Measurements from ENCODE around the gene IL6.
"Not testable (repeated sequence)": the region's sequence is repeated elsewhere in the genome, so short reads cannot be mapped to it uniquely, and the experiment has no call there.

Gene IL6

GRCh38 chr7:22708677-22709061 is 18.3 kb upstream of the IL6 start:
- H3K27me3 ChIP-seq (ENCODE audit: control insufficient read depth, insufficient read depth, low read length); H3K36me3 ChIP-seq (ENCODE audit: control insufficient read depth, insufficient read depth, low read length); H3K4me3 ChIP-seq (ENCODE audit: low read length); H3K27ac ChIP-seq (ENCODE audit: low read depth, low read length); H3K4me1 ChIP-seq (ENCODE audit: control insufficient read depth, insufficient read depth, low read length); H3K9ac ChIP-seq (ENCODE audit: low read length): not testable (repeated sequence)

DNA sequence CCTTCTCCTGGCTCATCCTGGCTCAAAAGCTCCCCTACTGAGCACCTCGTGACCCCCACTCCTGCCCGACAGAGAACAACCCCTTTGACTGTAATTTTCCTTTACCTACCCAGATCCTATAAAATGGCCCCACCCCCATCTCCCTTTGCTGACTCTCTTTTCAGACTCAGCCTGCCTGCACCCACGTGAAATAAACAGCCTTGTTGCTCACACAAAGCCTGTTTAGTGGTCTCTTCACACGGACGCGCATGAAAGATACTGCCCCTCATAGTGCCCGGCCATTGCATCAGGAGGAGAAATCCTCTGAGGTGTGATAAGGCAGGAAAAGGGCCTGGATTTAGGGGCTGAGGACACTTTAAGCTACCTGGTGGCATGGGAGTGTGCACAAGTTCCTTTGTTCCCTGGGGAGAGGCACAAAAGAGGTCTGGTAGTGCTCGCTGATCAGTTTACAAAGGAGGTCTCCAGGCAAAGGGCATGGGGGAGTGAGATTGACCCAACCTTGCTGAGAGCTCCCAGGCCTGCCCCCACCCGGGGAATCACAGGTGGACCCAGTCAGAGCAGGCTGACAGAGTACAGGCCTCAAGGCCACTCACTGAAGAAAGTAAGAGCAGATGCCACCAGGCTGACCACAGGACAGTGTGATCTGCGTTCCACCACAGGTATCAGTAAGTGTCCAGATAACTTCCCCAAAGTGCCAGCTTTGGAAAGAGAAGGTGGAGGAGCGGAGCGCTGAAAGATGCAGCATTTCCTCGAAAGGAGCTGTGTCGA is 17.8 kb upstream of the IL6 start:
- not testable (repeated sequence) for H3K27ac ChIP-seq (ENCODE audit: low read depth, low read length); H3K4me3 ChIP-seq (ENCODE audit: low read length); H3K4me1 ChIP-seq (ENCODE audit: control insufficient read depth, insufficient read depth, low read length); H3K27me3 ChIP-seq (ENCODE audit: control insufficient read depth, insufficient read depth, low read length); H3K9ac ChIP-seq (ENCODE audit: low read length); H3K36me3 ChIP-seq (ENCODE audit: control insufficient read depth, insufficient read depth, low read length)

GRCh38 chr7:22709857-22710256 is 17.1 kb upstream of the IL6 start:
- H3K27ac ChIP-seq (ENCODE audit: low read depth, low read length): no peak overlapping the region

GRCh38 chr7:22712999-22713398 is 14.0 kb upstream of the IL6 start:
- Histone ChIP-seq H3K4me3 (ENCODE audit: low read length) (no peak overlapping the region), H3K36me3 (ENCODE audit: control insufficient read depth, insufficient read depth, low read length) (no peaks in the 10 kb centered on the region), H3K4me1 (ENCODE audit: control insufficient read depth, insufficient read depth, low read length) (no peaks in the 10 kb centered on the region), H3K9ac (ENCODE audit: low read length) (no peak overlapping the region), H3K27ac (ENCODE audit: low read depth, low read length) (no peak overlapping the region), H3K27me3 (ENCODE audit: control insufficient read depth, insufficient read depth, low read length) (no peaks in the 10 kb centered on the region)

More at GRCh38 chr7:22709857-22710256, 17.1 kb upstream of the IL6 start:
- H3K27me3 ChIP-seq (ENCODE audit: control insufficient read depth, insufficient read depth, low read length): no peaks in the 10 kb centered on the region
- H3K36me3 ChIP-seq (ENCODE audit: control insufficient read depth, insufficient read depth, low read length): no peaks in the 10 kb centered on the region
- H3K4me1 ChIP-seq (ENCODE audit: control insufficient read depth, insufficient read depth, low read length): no peaks in the 10 kb centered on the region
- H3K9ac ChIP-seq (ENCODE audit: low read length): no peak overlapping the region
- no peak overlapping the region for H3K4me3 ChIP-seq (ENCODE audit: low read length)

GRCh38 chr7:22713463-22713862 is 13.5 kb upstream of the IL6 start:
- no peak overlapping the region for H3K4me3 ChIP-seq (ENCODE audit: low read length)
- H3K27ac ChIP-seq (ENCODE audit: low read depth, low read length): no peak overlapping the region
- no peak overlapping the region for H3K9ac ChIP-seq (ENCODE audit: low read length)
- H3K27me3 ChIP-seq (ENCODE audit: control insufficient read depth, insufficient read depth, low read length): no peaks in the 10 kb centered on the region
- H3K4me1 ChIP-seq (ENCODE audit: control insufficient read depth, insufficient read depth, low read length): no peaks in the 10 kb centered on the region
- no peaks in the 10 kb centered on the region for H3K36me3 ChIP-seq (ENCODE audit: control insufficient read depth, insufficient read depth, low read length)

- no peak overlapping the region for H3K4me3 ChIP-seq (ENCODE audit: low read length)
- no peaks in the 10 kb centered on the region for H3K36me3 ChIP-seq (ENCODE audit: control insufficient read depth, insufficient read depth, low read length)
- no peaks in the 10 kb centered on the region for H3K27me3 ChIP-seq (ENCODE audit: control insufficient read depth, insufficient read depth, low read length)
- no peak overlapping the region for H3K27ac ChIP-seq (ENCODE audit: low read depth, low read length)
- H3K4me1 ChIP-seq (ENCODE audit: control insufficient read depth, insufficient read depth, low read length): no peaks in the 10 kb centered on the region
- no peak overlapping the region for H3K9ac ChIP-seq (ENCODE audit: low read length)
These were observed 11.0 kb upstream of the IL6 start for GRCh38 chr7:22715969-22716368.

GRCh38 chr7:22717760-22718159 is 9.2 kb upstream of the IL6 start:
- H3K9ac ChIP-seq (ENCODE audit: low read length): no peak overlapping the region
- H3K4me1 ChIP-seq (ENCODE audit: control insufficient read depth, insufficient read depth, low read length): no peaks in the 10 kb centered on the region
- no peaks in the 10 kb centered on the region for H3K36me3 ChIP-seq (ENCODE audit: control insufficient read depth, insufficient read depth, low read length)
- no peak overlapping the region for H3K27ac ChIP-seq (ENCODE audit: low read depth, low read length)
- no peak overlapping the region for H3K4me3 ChIP-seq (ENCODE audit: low read length)
- H3K27me3 ChIP-seq (ENCODE audit: control insufficient read depth, insufficient read depth, low read length): no peaks in the 10 kb centered on the region

DNA sequence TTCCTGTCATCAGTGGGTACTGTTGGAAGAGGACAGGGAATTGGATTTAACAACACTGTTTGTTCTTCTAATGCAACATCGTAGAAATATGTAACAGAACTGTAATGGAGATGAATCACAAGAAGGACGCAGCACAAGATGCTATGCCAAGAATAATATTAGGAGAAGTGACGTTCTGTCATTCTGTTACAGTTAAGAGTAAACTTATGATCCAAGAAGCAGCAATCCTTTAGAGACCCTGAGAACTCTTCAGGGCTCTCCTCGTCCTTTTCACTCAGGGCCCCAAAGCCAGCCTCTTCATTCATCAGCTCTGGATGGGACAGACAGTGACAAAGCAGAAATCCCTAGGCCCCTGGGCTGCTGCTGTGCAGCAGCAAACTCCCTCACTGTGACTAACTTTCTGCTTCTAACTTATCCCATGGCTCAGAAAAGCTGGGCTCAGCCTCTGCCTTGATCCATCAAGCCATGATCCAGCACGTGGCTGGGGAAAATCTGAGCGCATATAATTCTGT is 8.7 kb upstream of the IL6 start:
- H3K27ac ChIP-seq (ENCODE audit: low read depth, low read length): no peak overlapping the region
- H3K36me3 ChIP-seq (ENCODE audit: control insufficient read depth, insufficient read depth, low read length): no peaks in the 10 kb centered on the region
- H3K4me3 ChIP-seq (ENCODE audit: low read length): no peak overlapping the region
- H3K27me3 ChIP-seq (ENCODE audit: control insufficient read depth, insufficient read depth, low read length): no peaks in the 10 kb centered on the region
- peaks cover 3% of the 10 kb centered on the region for H3K4me1 ChIP-seq (ENCODE audit: control insufficient read depth, insufficient read depth, low read length)
- no peak overlapping the region for H3K9ac ChIP-seq (ENCODE audit: low read length)

DNA sequence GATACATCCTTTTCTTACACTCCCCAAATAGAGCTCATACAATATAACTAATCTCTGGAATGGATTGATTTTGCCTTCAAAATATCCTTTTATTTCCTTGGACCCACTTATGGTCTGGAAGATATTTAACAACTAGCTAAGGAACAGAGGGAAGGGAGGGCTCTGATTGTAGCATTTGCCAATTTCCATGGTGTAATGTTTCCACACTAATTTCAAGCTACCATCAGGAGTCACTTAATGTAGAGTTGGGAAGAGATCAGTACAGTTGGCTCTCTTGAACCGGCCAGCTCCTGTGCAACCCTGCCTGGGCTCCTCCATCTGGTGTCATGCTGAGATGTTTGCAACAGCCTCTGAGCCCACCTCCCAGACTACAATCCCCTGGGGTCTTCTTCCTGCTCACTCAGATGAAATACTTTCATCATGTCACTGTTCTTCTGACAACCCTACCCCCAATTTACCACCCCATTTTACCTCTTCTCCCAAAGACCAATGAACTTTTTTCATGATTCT is 8.0 kb upstream of the IL6 start:
- H3K36me3 ChIP-seq (ENCODE audit: control insufficient read depth, insufficient read depth, low read length): no peaks in the 10 kb centered on the region
- no peaks in the 10 kb centered on the region for H3K27me3 ChIP-seq (ENCODE audit: control insufficient read depth, insufficient read depth, low read length)
- peaks cover 7% of the 10 kb centered on the region for H3K4me1 ChIP-seq (ENCODE audit: control insufficient read depth, insufficient read depth, low read length)
- no peak overlapping the region for H3K9ac ChIP-seq (ENCODE audit: low read length)
- no peak overlapping the region for H3K4me3 ChIP-seq (ENCODE audit: low read length)
- no peak overlapping the region for H3K27ac ChIP-seq (ENCODE audit: low read depth, low read length)

DNA sequence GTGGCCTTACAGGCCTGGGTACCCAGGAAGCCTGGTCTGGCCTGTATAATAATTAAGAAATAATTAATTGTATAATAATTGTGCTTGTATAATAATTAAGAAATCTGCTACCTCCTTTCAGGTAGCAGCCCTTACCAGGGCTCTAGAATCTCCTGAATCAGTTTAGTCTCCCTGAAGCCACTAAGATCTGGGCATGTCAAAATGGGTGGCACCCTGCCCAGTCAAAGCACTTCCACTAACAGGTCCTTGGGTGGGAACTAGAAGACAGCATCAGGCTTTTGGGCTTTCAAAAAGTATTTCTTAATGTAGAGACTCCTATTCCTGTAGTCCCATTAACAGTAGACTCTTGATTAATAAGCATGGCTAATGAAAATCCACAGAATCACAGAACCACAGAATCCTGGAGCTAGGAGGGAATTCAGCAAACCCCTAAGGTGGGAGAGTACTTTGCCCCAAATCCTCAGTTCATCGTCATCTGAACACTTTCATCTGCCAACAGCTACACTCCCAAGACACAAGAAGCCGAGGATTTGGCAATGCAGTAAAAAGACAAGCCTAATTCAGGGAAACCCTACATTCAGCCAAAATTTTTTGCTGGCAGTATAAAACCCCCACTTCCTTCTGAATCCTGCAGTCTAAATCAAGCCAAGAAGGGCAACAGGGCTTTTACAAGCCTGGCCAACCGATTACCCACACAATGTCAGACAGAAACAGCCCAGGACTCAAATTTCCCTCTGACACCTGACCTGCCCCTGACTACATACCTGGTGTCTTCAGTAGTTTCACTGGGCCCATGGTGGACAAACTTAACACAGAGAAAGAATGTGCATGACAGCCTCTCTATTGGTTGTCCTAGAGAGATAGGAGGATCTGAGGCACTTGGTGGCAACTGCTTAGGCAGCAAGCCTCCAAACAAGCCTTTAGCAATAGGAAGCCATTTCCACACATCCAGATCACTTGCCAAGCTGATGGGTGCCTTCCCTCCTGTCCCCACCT is 5.9 kb upstream of the IL6 start:
- Histone ChIP-seq H3K27ac (ENCODE audit: low read depth, low read length) (no peak overlapping the region), H3K9ac (ENCODE audit: low read length) (no peak overlapping the region), H3K36me3 (ENCODE audit: control insufficient read depth, insufficient read depth, low read length) (no peaks in the 10 kb centered on the region), H3K4me1 (ENCODE audit: control insufficient read depth, insufficient read depth, low read length) (peaks cover 13% of the 10 kb centered on the region), H3K27me3 (ENCODE audit: control insufficient read depth, insufficient read depth, low read length) (no peaks in the 10 kb centered on the region), H3K4me3 (ENCODE audit: low read length) (no peak overlapping the region)

DNA sequence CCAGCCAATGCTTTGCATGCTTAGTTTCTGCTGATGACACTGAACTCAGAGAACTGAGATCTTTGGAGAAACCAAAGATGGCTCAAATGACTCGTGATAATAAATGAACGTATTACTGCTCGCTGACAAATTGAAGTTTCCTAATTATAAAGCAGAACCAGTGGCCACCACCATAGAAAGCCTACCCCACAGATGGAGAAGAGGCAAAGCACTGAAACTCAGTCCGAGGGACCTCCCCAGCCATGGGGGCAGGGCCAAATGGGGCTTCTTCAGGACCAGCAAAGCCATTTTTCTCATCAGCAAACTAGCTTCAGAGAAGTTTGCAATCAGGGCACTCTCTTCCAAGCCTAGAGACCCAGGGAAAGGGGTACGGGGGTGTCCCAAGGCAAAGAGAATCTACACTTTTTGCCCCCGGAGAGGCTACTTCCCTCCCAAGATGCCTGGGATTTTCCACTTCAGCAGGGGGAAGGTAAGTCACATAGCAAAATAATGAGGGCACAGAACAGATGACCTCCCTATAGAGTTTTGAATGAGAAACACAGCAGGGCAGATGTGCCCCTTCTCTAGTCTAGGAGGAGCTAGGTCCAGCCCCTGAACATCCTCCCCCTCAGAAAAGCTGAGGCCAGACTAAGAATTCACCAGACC is 4.3 kb upstream of the IL6 start:
- no peak overlapping the region for H3K27ac ChIP-seq (ENCODE audit: low read depth, low read length)
- H3K27me3 ChIP-seq (ENCODE audit: control insufficient read depth, insufficient read depth, low read length): no peaks in the 10 kb centered on the region
- H3K36me3 ChIP-seq (ENCODE audit: control insufficient read depth, insufficient read depth, low read length): no peaks in the 10 kb centered on the region
- H3K4me1 ChIP-seq (ENCODE audit: control insufficient read depth, insufficient read depth, low read length): peaks cover 13% of the 10 kb centered on the region
- H3K9ac ChIP-seq (ENCODE audit: low read length): no peak overlapping the region
- peak overlapping the region; percentile 34 for H3K4me3 ChIP-seq (ENCODE audit: low read length)

DNA sequence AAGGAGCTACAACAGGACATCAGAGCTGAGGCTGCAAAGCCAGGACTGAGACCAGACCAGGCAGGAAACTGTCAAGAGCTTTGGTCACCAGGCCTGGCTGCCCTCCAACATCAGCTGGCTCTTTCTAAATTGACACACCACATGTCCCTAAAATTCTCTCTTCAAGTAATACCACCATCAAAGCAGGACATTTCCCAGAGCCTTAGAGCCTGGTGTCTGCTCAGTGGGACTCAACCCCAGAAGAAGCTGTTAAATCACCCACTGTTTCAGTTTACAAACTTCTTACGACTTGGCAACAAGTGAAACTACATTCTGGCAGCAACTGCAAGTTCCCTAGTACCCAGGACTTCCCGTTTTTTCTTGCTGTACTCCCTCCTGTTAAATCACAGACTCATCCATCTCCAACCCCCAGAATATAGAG is 3.8 kb upstream of the IL6 start:
- H3K27ac ChIP-seq (ENCODE audit: low read depth, low read length): peak overlapping the region; percentile 44
- no peak overlapping the region for H3K9ac ChIP-seq (ENCODE audit: low read length)
- H3K4me1 ChIP-seq (ENCODE audit: control insufficient read depth, insufficient read depth, low read length): peaks cover 13% of the 10 kb centered on the region
- H3K4me3 ChIP-seq (ENCODE audit: low read length): peak overlapping the region; percentile 34
- H3K27me3 ChIP-seq (ENCODE audit: control insufficient read depth, insufficient read depth, low read length): no peaks in the 10 kb centered on the region
- no peaks in the 10 kb centered on the region for H3K36me3 ChIP-seq (ENCODE audit: control insufficient read depth, insufficient read depth, low read length)
